HG03039 (cell line): Measurements from ENCODE around the gene GADL1.

ENCODE experiments used
- ATAC-seq: cut with Tn5 transposase; IDR thresholded peaks from one replicate; pipeline ENCODE4 v1.9.1; 2021; ENCODE audit warnings: mild to moderate bottlenecking, moderate library complexity; ENCODE audit not compliant: unreplicated experiment

The GADL1 gene

DNA sequence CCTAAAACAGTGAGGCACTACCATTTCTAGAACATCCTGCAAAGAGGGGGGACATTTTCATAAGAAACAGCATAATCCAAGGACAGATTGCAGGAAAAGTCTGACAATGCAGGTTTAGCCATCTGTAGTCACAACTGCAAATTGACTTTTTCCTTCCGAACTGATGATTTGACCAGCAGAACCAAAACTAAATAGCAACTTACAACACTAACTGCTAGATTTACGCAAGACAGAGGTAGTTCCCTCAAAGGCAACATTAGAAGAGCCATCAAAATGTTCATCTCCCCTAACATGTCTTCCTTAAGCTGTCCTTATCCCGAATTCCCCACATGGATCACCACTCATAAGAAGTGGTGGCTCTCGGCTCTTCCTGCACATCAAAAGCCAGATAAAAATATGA, 129.6 kb downstream of the GADL1 start:
- no peak for ATAC-seq

DNA sequence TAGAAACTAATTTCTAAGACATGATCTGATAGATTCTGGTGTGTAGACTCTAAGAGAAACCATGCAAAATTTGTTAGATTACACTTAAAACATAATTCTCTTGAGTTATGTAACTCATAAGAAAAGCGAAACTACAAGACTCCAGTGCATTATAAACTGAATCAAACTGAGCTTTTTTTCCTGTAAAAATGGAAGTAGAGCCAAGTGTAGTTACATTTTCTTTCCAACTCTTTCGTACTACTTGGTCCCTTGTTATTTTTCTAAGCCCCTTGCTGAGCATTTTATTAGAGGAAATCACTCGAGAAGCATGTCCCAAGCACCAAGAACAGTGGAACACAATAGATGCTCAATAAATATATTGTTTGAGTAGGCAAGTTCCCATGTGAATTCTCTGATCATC, 130.2 kb downstream of the GADL1 start:
- ATAC-seq: no peak

DNA sequence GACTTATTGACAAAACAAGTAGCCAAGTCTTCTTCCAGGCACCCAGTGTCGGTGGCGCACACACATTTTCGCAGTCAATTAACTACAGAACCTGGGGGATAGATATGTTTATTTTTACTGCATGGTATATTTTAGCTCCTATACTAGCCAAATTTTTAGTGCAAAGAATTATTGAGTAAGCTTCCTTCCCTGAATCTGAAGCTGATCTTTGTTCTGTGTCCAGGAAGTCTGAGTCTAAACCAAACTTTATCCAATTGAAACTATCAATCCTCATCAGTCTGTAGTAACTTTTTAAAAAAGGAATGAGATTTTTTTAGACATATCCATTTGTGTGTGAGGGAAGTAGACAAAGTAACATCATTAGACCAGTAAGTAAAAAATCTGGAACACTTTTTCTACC, 133.1 kb downstream of the GADL1 start:
- ATAC-seq: no peak

DNA sequence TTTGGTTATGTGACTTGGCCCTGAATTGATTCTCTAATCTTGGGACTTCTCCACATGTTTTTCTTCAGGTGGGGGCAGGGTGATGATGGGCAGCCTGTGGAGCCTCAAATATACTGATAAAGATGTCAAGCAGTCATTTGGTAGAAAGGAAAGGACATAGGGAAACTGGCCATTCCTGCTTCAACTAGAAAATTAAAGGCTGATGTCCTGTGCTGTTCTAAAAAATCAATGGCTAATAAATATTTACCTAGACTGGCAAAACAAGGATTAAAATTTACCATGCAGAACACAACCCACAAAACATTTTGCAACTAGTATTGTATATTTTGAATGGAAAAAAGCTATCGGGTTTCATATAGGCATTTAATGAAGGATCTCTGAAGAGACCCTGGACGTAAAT, 133.7 kb downstream of the GADL1 start:
- ATAC-seq: no peak

DNA sequence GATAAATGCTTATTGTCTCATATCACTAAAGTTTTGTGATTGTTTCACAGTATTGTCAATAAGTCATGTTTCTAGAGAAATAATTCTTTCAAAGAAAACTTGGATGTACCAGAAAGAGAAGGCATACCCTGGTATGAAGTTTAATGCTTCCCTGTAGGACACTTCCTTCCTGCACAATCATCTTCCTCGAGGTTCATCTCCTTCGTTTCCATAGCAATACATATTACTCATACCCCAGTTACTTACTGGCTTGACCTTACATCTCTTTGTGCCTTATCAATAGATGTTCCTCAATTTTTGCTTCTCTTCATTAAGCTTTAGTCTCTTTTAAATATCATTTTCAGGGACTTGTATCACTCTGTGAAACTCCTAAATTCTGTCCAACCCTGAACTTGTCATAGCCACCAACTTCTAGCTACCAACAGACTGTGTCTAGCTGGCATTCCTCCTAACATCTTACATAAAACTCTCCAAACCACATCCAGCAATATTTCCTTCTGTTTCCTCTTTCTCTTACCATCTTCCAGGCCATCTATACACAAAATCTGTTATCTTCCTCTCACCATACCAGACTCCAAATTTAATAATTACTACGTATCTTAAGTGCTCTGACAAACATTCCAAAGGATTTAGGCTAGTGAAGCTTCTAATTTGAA, 134.3 kb downstream of the GADL1 start:
- no peak for ATAC-seq

DNA sequence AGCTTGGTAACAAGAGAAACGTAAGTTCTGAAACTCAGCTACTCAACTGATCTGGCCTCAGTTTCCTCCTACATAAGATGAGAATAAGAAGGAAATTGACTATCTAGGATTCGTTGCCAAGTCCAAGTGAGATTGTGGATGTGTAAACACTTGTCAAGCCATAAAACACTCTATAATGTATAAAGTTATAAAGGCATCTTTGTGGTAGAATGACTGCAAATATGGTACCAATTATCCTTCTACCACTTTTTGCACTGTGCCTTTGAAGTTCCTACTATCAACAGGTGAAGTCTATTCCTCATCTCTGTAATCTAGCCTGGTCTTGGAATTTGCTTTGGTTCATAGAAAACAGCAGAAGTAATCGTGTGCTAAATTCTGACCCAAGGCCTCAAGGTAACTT, 138.2 kb downstream of the GADL1 start:
- no peak for ATAC-seq

DNA sequence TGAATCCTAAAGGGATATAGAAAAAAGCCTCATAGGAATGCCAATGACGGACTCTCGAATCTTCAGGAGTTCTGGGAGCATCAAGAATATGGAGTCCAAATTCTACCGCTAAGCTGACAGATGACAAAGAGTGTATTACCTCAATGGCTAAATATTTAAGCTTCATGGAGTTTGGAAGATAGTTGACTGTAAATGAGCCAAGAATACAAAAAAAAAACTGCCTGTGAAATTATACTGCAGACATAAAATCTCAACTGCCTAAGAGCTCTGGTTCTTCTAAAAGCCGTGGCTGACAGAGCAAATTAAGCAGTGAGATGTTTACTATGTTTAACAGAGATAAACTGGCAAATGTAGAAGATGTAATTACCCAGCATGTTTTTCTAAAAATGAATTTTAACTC, 140.0 kb downstream of the GADL1 start:
- no peak for ATAC-seq

DNA sequence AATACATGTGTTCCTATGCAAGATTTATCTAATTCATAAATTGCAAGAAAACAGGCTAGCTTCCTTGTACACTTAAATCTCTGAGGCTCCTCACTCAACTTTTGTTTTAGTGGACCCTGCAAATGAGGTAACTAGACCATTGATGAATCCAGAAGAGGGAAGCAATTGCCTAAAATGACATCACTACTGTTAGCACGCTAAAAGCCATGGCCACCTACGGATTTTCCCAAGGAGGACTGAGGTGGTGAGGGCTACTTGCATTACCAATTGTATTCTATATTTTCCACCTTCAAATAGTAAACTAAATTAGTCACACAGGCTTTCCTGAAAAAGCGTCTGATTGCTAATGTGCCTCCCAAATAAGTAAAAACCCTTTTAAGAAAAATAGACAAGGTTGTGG, 140.7 kb downstream of the GADL1 start:
- ATAC-seq: no peak

DNA sequence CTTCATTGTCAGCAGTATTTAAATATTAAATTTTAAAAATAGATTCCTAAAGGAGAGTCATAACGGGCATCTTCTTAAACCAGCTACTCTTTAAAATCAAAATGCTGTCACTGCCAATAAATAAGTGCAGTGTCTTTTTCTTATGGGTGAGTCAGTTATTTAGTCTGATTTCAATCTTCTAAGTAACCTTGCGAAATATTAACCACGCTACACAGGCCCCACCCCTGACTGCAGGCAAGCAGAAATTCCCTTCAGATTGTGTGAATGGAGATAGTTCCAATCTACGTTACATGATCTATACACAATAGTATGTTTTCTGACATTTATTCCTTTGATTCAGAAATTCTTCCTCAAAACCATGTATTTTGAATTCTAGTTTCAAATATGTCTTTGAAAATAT, 141.5 kb downstream of the GADL1 start:
- ATAC-seq: no peak

DNA sequence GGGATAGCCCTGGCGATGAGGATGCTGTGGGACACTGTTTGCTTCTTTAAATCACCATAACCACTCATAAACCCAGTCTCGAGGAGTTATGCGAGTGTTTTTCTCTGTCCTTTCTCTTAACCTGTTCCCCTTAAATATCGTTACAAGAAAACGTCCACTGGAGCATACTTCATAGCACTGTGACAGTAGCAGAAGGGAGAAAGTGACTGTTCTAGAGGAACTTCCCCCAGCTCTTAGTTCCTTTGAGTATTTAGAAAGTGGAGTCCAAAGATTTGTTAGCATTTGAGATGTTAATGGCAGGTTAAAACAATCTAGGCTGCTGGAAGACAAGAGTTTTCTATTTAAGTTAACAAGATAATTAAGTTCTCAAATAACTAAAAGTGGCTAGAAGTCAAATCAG, 142.0 kb downstream of the GADL1 start:
- no peak for ATAC-seq

DNA sequence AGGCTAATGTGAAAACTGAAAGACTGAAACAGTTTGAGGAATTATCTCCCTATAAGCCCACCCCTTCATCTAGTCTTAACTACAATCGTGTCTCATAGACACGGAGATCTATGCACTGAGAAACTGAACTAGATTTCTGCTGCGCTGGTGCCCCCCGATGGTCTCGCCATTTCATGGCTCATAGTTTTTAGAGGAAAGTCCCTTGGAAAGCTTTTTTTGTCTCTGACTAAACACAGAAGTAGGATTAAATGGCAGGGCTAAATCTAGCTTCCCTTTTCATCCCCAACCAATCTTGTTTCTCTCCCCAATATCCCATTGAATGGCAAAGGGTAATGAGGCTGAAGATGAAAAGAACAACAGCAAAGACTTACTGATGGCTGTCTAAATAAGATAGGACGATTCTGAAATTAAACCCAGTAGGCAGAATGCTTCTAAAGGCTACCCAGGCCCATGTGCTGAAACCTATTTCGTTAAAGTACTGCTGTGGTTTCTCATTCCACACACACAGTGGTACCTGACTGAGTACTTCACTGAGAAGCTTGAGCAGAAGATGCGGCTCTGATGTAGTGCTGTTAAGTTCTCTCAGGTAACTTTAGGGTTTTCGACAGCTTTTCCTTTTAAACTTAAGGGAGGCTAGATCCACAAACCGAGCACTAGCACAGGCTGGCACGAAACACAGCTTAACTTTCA, 142.7 kb downstream of the GADL1 start:
- ATAC-seq: peak; percentile 69

DNA sequence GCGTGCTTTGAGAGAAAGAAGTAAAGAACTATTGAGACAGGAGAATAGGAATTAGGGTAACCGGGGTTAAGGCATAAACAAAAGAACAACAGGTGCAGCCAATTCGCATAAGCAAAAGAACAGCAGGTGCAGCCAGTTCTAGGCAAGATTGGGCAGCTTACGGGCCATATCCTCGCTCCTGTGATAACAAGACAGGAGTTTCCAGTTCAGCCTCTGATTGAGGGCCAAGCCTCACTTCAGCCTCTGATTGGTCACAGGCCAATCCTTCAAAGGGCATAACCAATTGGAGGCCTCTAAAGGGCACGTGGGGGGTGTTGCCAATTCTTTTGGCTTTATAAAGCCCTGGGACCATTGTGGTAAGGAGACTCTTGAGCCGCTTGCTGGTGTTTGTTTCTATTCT, 143.5 kb downstream of the GADL1 start:
- ATAC-seq: no peak

DNA sequence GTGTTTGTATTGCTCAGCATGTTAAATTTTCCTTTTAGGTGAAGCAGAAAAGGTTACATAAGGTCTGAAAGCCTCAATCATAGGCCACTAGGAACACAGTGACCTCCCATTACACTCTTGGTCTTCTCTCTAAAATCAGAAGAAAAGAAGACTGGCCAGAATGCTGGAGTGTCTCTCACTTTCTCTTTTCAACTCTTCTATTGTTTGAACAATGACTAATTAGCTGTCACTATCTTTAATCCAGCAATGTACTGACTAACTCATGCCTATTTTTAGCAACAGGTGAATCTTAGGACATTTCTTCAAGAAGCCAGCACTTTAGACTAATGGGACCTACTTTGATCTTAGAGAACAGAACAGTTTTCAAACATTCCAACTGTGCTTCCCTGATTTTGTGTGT, 145.2 kb downstream of the GADL1 start:
- ATAC-seq: no peak

DNA sequence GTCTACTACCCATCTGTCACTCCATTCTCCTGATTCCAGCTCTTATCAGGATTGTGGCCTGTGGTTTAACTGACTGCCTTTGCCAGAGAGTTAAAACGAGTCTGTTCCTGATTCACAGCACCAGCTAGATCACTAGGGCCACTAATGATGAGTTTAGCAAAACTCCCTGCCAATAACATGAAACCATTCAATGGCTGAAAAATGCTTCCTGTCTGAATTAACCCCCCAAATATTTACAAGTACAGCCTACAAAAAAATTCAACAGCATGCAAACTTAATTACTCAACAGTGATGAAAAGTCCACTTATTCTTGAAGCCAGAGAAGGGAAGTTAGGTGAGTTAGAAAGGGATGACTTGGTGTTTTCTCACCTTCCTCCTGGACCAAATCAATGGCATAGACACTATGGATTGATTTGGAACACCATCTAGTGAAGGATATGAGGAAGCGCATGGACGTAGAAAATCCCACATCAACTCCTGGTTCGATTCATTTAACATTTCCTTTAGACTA, 146.6 kb downstream of the GADL1 start:
- ATAC-seq: no peak

DNA sequence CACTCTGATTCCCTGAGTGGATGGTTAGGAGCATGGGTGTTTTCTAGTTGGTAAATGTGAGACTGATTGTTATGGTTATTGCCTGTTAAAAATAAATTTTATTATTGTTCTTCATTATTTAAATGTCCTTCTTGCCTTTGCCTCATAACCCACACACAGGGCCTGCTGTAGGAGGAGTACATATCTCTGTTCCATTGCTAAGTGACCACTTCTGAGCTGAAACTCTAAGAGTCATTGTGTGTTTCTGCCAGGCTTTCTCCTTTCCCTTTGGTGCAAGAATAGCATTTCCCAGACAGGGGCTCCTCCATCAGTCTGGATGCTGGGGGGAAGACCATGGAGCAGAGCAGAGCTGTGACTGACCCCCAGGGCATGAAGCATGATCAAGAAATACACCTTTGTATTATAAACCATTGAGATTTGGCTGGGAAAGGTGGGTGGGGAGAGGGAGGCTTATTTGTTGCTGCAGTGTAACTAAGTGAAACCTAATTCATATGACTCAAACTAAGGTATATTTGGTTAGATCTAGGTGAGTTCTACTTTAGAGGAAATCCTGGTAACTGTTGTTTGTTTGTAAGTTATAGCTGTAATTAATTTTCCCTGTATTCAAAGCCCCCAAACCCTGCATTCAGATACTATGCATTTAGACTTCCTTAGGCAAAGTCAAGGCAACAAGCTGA, 150.7 kb downstream of the GADL1 start:
- ATAC-seq: no peak

DNA sequence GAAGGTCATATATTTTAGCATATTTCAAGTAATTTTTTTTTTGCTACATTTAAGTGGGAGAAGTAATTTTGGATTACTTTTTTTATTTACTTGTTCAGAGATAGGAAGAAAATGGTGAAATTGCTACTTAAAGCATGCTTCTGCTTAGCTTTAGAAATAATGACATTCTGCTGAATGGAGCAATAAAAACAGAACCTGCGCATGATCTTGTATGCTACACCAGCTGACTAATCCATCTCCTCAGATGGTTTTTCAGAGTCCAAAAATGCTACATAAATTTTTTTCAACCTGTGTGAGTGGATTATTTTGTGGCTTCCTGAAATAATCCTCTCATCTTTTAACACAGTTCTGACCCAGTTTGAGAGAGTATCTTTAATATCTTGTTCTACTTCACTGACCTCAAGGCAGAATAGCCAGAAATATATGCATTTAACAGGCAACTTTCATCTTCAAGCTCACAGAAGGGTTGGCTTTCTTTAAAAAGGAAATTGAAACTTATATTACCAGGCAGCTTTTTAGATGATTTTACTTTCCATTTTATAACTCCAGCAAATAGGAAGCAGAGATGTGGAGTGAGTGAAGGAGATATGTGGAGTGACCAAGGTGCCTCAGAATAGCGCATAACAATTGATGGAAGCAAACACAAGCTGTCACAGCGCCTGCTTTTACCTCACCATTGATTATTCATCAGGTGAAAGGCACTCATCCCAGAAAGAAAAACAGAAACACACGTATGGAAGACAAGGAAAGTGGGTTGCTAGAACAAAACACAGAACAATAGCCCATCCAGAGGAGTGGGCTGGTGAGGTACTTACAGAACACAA, 151.5 kb downstream of the GADL1 start:
- no peak for ATAC-seq

DNA sequence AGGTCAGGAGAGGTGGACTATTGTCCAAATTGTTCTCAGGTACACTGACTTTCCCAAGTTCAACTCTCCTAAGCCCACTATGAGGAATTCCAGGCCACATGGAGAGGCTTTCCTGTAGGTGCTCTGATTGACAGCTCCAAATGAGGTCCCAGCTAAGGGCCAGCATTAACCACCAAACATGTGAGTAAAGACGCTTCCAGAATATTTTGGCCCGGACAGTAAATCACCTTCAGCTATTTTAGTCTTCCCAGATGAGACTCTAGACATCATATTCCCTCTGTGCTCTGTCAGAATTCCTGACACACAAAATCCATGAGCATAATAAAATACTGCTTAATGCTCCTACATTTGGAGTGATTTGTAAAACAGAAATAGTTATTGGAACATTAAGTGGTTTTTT, 152.6 kb downstream of the GADL1 start:
- no peak for ATAC-seq

DNA sequence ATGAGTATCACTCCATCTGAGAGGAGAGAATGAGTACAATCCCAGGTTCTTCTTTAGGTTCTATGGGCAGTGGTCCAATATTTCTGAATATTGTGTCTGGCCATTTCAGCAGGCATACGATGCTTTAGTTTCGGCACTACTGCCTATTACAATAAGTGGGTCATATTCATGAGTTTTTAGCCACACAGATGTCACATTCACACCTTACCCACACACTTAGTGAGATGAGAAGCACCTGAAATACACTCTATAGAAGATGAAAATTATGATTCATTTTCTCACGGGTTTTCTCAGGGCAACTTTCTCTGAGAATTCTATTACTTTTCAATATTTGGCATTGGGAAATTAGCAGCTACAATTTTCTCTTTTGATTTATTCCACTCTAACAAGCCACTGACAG, 155.9 kb downstream of the GADL1 start:
- ATAC-seq: no peak

DNA sequence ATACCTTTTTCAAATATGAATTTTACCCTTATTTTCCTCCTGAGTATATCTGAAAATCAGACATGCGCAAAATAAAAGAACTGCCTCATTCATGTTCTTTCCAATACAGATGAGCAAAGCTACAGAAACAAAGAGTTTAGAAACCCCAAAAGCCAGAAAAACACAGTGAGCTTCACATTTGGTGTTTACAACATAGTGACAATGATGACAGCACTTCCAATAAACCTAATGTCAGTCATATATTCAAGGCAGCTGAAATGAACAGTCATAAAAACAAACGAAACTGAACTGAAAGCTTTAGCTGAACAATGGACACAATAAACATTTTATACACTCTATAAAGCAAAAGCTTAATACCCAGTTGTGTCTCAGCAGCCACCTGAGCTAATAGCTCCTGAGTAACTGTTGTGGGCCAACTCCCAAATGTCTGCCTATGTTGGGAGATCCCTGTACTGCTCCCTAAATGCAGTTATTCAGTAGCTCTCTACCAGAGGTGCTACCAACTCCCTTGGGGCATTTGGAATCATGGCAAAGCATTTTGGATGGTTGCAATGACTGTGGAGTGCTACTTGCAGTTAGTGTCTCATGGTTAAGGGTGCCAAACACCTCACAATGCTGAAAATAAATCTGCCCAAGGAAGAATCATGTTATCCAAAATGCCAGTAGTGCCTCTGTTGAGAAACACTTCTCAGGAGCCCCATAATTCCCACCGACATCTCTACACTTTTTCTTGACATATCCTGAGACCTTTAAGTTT, 156.5 kb downstream of the GADL1 start:
- no peak for ATAC-seq

DNA sequence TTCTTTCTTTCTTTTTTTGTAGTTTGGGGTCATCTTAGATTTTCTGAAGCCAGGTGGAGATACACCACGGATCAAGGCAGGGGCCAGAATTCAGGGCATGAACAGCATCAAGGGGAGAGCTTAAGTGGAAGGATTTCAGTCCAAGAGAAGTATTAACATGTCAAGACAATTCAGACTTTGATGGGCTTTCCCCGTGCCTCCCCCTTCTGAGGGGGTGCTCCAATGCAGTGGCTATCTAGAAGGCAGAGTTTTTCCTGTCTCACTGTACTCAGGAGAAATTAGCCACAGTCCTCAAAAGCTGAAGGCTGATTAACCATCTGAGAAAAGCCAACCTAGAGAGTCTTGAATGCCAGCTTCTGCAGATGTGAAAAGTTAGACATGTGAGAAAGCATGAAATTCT, 160.8 kb downstream of the GADL1 start:
- no peak for ATAC-seq

DNA sequence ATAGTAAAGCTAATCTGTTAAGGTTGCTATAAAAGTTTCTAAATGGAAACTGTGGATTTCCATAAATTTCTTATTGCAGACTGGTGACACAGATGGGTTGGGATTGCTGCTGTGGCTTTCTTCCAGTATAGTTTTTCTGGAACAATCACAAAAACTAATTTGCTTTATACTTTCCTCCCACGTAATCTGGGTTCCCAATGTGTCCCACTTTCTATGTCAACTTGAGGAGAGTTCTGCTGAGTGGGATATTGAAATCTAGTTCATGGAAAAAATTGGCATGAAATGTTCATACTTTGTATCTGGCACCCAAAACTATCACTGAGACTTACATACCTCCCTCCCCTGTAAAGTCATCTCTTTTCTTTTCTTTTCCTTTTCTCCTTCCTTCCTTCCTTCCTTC, 161.3 kb downstream of the GADL1 start:
- ATAC-seq: no peak
